ENCODE measurements around the gene PCK1. TPM values are rescaled to one million over a fixed set of nuclear protein-coding genes. Genes with fewer than 3 reads are reported as not detected.

The PCK1 gene
- total RNA-seq, 1 experiment from 2014 or later: not detected

DNA sequence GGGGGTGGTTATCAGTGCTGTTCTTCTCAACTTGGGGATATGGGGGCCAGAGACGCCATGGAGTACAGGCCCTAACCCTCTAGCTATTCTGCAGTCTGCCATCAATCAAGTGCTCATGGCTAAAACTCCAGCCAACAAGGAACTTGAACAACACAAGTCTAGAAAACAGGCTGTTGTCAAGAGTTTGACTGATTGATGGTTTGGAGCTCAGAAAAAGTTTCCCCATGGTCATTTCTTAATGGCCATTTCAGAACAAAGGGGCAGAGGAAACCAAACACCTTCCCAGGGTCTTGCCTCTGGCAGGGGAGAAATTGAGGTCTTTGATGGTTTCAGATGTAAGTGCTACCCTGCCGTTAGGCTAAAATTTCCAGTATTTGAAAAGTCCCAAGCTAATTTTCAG, 15.1 kb downstream of the PCK1 start:
- no peak for DNase-seq (ENCODE audit: low read depth)

- DNase-seq (ENCODE audit: low read depth): no peak
Observed at GRCh38 chr20:57576617-57577550, 16.0 kb downstream of the PCK1 start.

GRCh38 chr20:57577679-57578475, 17.0 kb downstream of the PCK1 start:
- no peak for DNase-seq (ENCODE audit: low read depth)

DNA sequence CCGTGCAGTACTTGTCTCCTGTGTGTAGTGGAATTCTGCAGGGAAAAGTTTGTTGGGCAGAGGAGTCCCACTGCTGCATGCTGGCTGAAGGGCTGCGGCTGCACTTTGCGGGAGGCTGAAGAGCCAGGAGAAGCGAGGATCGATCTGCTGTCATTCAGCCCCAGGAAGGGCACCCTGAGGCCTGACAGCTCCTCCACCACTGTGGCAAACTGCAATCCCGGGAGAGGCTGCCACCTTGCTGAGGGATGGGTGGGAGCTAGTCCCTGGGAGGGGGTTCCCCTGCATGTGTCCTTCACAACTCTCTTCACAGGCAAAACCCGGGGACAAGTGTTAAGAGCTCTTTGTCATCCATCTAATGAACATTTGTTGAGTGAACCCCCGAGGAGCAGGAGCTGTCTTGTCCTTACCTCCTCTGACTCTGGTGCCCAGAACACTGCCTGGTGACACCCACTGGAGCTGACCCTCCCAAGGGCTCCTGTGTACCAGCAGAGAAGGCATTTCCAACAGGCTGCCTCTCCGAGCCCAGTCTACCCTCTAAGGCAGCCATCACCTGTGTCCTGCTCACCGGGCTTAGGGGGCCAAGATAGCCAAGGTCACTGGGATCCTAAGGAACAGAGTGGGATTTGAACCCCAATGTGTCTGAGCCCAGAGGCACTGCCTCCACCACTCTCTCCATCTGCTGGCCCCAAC, 17.7 kb downstream of the PCK1 start:
- DNase-seq (ENCODE audit: low read depth): no peak

GRCh38 chr20:57579331-57579897, 18.5 kb downstream of the PCK1 start:
- DNase-seq (ENCODE audit: low read depth): no peak

DNA sequence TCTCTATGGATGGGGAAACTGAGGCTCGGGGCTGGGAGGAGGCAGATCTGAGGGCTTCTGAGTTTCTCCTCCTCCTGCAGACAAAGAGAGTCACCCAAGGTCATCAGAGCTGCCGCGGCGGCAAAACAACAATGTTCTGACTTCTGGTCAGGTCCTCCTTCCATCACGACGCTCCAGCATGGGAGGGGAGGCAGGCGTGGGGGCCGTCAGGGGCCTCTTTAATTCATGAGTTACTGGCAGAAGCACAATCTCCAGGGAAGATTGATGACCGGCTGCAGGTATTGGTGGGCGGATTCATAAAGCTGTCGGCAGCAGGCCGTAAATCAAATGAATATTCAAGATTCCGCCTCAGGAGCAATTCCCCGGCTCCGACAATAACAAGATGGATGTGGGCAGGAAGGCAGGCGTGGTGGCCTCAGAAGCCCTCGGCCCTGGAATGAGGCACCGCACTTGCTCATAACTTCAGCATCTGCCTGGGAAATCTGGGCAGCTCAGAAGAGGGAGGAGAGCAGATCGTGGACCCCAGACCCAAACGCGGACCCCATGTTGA, 19.1 kb downstream of the PCK1 start:
- no peak for DNase-seq (ENCODE audit: low read depth)

DNA sequence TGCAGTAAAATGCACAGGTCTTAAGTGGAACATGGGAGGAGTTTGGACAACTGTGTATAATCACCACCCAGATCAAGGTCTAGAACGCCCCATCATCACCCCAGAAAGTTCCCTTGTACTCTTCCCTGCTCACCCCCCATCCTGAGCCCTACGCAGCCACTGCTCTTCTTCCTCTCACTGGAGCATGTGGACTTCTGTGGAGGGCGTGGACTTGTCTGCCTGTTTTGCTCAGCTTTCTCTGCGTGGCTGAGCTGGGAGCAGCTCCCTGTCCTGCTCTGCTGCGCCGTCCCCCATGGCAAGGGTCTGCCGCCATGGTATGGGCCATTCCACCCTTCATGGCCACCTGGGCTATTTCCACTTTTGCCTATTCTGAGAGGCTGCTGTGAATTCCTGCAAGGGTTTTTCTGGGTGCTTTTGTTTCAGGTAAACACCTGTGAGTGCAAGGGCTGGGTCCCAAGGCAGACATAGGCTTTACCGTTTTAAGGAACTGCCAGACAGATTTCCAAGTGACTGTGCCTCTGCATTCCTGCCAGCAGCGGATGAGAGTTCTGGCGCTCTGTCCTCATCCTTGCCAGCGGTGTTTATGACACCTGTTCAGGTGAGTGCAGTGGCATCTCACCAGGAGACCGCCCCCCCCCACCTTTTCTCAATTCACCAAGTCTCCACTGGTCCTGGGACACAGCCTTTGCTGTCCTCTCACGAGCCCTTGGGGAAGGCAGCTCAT, 19.7 kb downstream of the PCK1 start:
- no peak for DNase-seq (ENCODE audit: low read depth)

DNA sequence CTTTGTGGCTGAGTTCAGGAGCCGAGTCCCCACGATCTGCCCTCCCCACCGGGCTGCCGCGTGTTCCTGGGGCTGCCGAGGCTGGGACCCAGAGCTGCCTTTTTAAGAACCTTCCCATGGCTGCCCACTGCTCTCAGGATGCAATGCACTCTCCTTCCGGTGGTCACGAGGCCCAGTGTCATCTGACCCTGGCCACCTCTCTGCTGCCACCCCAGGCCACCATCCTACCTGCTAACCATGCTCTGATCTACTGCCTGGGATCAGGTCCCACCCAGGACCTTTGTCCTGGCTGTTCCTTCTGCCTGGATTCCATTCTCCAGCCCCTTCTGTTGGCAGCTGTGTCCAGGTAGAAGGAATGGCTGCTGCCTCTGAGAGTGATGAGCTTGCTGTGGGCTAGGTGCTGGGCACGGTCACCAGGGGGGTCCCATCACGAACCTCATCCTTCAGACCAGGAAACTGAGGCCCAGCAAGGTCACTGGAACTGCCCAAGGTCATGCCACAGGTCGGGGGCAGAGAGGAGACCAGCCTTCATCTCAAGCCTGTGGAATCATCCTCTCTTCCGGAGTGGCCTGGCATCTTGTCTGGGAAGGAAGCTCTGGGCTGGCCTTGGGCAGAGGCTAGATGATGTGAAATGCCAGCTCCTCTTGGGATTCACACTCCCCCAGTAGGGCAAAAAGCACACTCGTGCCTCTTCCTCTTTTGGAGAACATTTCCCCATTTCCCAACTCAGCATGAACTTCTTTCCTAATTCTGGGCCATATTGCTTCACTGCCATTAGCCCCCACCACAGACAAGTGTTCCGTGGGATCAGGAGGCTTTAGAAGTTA, 20.5 kb downstream of the PCK1 start:
- DNase-seq (ENCODE audit: low read depth): no peak

GRCh38 chr20:57582029-57582378, 21.1 kb downstream of the PCK1 start:
- no peak for DNase-seq (ENCODE audit: low read depth)

DNA sequence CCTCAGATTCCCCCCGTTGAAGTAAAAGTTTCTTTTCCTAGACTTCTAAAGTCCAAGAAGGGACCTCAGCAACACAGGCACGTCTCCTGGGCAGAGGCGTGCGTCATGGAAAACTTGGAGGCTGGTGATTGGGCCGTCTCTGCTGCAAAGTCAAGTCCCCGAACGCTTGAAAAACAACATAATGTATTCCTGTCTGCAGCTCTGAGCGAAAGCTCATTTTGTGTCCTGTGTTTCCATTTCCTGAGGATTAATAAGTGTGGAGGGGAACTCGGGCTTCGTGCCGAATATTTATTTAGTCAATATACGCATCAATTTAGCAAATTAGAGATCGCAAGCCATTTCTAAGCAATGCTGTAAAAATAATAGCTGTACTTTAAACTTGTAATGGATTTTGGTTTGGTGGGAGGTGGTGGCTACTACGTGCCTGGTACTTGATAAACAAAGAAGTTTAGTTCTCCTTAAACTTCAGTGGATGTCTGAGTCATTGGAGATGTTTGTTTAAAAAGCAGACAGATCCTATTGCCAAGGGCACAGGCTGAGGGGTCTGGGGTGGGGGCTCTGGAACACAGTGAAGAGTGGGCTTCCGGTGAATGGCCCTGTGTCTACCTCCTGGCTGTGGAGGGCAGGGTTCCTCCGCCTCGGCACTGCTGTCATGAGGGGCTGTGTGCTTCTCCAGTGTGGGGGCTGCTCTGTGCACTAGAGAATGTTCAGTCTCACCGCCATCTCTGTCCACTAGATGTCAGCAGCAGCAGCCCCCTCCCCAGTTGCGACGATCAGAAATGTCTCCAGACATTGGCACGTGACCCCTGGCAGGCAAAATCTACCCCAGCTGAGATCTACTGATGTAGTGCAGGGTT, 21.8 kb downstream of the PCK1 start:
- DNase-seq (ENCODE audit: low read depth): no peak

DNA sequence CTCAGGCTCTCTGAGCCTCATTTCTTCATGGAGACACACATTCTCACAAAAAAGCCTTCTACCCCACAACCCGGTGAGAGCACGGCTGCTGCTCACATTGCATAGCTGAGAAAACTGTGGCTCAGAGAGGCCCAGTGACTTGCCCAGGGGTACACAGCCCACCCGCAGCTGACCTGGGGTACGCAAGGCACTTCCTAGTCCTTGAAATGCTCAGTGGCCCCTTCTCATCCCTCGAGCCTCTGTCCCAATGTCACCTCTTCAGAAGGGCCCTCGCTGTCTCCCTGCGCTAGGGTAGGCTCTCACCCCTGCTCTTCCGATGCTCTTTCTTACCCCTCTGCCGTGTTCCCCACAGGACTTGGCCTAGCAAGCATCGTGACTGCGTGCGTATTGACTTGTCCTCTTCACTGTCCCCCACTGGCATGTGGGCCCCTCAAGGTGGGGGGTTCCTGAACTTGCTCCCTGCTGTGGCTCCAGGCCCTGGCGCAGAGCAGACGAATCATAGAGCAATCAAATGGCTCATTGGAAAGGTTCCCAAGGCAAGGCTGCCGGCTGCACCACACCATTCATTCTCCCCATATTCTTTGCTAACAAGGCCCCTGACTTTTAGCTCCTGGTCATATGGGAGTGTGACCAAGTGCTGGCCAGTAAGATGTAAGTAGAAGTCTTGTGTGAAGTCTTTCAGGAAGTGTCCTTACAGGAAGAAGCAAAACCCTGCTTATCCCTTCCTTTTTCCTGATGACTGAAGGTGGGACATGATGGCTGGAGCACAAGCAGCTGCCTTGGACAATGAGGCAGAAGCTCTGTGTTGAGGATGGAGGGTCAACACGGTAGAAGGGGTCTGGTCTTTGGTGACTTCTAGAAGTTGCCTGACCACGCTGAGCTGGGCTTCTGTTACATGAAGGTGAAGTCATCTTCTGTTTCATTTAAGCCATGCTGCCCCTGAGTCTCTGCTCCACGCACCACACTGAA, 22.7 kb downstream of the PCK1 start:
- DNase-seq (ENCODE audit: low read depth): no peak

GRCh38 chr20:57584768-57585461, 24.0 kb downstream of the PCK1 start:
- DNase-seq (ENCODE audit: low read depth): peak; percentile 8

DNA sequence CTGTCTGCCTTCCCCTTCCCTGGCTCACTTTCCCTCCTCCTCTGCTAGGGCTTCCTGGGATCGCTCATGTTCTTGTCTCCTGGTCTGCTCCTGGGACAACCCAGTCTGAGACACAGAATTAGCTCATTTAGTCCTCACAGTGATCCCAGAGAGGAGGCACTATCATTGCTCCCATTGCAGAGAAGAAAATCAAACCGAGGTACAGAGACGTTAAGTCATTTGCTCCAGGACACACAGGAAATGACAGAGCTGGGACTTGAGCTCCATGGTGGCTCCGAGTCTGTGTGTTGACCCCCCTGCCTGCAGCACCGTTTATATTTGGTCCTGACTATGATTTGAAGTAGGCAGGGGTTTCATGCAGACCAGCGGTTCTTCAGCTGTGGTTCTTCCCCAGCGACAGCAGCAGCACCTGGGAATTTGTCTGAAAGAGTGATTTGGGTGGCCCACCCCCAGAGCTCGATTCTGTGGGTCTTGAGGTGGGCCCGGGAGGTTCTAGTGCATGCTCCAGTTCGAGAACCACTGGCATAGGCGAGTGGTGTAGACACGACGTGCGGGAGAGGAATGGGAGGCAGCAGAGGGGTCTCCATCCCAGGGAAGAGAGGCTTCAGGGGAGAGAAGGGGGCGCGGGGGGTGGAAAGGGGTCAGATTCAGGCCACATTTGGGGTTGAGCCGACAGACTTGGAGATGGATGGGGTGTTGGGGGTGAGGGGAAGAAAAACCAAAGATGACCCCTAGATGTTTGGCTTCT, 24.7 kb downstream of the PCK1 start:
- no peak for DNase-seq (ENCODE audit: low read depth)

DNA sequence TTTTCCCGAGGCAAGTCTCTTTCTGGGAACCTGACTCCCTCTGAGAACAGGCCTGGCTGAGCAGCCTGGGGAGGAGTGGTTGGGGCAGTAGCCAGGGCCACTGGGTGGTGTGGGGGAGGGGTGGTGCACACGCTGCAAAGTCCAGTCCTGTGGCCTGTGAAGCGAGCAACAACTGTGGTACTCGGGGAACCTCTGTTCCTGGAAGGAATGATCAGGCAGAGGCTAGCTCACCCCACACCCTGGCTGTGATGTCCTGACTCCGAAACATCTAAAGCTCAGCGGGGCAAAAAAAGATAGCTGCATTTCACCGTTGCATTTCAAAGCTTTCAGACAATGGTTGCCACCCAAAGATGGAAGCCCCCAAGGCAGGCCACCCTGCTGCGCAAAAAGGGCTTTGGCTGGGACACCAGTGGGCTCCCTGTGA, 25.5 kb downstream of the PCK1 start:
- no peak for DNase-seq (ENCODE audit: low read depth)

DNA sequence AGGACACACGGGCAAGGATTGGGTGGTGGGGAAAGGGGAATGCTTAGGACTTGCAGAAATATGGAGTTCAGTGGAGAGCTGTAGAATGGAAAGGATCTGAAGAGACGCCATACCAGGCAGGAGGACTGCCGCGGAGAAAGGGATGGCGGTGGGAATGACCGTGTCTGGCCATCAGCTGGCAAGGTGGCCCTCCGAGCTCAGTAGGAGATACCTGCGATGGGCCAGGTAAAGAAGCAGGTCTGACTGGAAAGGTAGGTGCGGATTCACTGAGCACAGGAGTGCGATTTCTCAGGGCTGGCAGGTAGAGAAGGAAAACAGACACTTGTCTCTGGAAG, 26.0 kb downstream of the PCK1 start:
- no peak for DNase-seq (ENCODE audit: low read depth)

GRCh38 chr20:57587278-57587988, 26.5 kb downstream of the PCK1 start:
- DNase-seq (ENCODE audit: low read depth): no peak
